IMR-90 (cell line): ENCODE data around the gene TP73. TPM values are rescaled to one million over a fixed set of nuclear protein-coding genes. Genes with fewer than 3 reads are reported as not detected.

ENCODE experiments used
- ATAC-seq: fragments of 200-7000 bp; cut with Tn5 transposase; 2 replicates; pipeline ENCODE4 v1.9.1; 2020; ENCODE audit warnings: low read depth, mild to moderate bottlenecking, moderate library complexity
- BruUV-seq: library from RNA; stranded (reverse); fragments of 400-500 nt; replicated peaks from 2 replicates; lab custom pipeline; 2021; lab: Mats Ljungman, UMichigan
- CTCF ChIA-PET: fragments of 300-600 bp; formaldehyde crosslinking; extraction: SDS; loops from one replicate; lab custom pipeline; 2021; ENCODE audit warnings: antibody characterized with exemption; lab: Yijun Ruan, JAX
- POLR2A ChIA-PET: fragments of 300-600 bp; sonication (Branson Sonifier 250); formaldehyde crosslinking; loops from one replicate; lab custom pipeline; 2022; ENCODE audit warnings: antibody characterized with exemption; ENCODE audit not compliant: unreplicated experiment; lab: Charles Lee
- DNase-seq: peaks from one replicate; pipeline ENCODE4 v3.0.0; 2013
- H2AFZ ChIP-seq: replicated peaks from 2 replicates; pipeline ENCODE3; 2013; ENCODE audit warnings: low read length, mild to moderate bottlenecking; ENCODE audit not compliant: poor library complexity
- H2AK5ac ChIP-seq: 2 replicates; pipeline ENCODE4 v1.6.1; 2013; ENCODE audit warnings: low read depth, low read length, inconsistent platforms
- H2AK9ac ChIP-seq: replicated peaks from 2 replicates; pipeline ENCODE3; 2013; ENCODE audit warnings: mild to moderate bottlenecking, low read depth, low read length, moderate library complexity; ENCODE audit not compliant: poor library complexity
- H2BK120ac ChIP-seq: 2 replicates; pipeline ENCODE4 v1.6.1; 2013; ENCODE audit warnings: low read depth, low read length, inconsistent platforms
- H2BK15ac ChIP-seq: 3 replicates; pipeline ENCODE4 v1.6.1; 2013; ENCODE audit warnings: low read depth, low read length, inconsistent platforms
- H2BK20ac ChIP-seq: 2 replicates; pipeline ENCODE4 v1.6.1; 2013; ENCODE audit warnings: low read depth, mild to moderate bottlenecking, inconsistent platforms, low read length, moderate library complexity
- H2BK5ac ChIP-seq: 2 replicates; pipeline ENCODE4 v1.6.1; 2013; ENCODE audit warnings: mild to moderate bottlenecking, low read depth, low read length, inconsistent platforms; ENCODE audit not compliant: poor library complexity, severe bottlenecking
- H3K14ac ChIP-seq: replicated peaks from 2 replicates; pipeline ENCODE4 v1.6.1; 2013; ENCODE audit warnings: low read depth, low read length, inconsistent platforms
- H3K18ac ChIP-seq: 2 replicates; pipeline ENCODE4 v1.6.1; 2013; ENCODE audit warnings: low read depth, low read length, control low read depth
- H3K23ac ChIP-seq: 2 replicates; pipeline ENCODE4 v1.6.1; 2013; ENCODE audit warnings: low read depth, low read length, inconsistent platforms
- H3K27ac ChIP-seq: 2 replicates; pipeline ENCODE4 v1.5.1; 2013; ENCODE audit warnings: mild to moderate bottlenecking, control low read depth, low read length; ENCODE audit not compliant: insufficient read depth
- H3K27me3 ChIP-seq: 2 replicates; pipeline ENCODE4 v1.6.1; 2013; ENCODE audit warnings: low read length; ENCODE audit not compliant: control insufficient read depth, insufficient read depth
- H3K36me3 ChIP-seq: 2 replicates; pipeline ENCODE4 v1.6.1; 2013; ENCODE audit warnings: low read length, mixed read lengths; ENCODE audit not compliant: control insufficient read depth, insufficient read depth
- H3K4ac ChIP-seq: 2 replicates; pipeline ENCODE4 v1.6.1; 2013; ENCODE audit warnings: low read depth, low read length, inconsistent platforms
- H3K4me1 ChIP-seq: 2 replicates; pipeline ENCODE4 v1.6.1; 2013; ENCODE audit warnings: low read length, mixed read lengths; ENCODE audit not compliant: control insufficient read depth, insufficient read depth
- H3K4me2 ChIP-seq: 2 replicates; pipeline ENCODE4 v1.6.1; 2013; ENCODE audit warnings: low read depth, mild to moderate bottlenecking, control low read depth, low read length, moderate library complexity
- H3K4me3 ChIP-seq: 2 replicates; pipeline ENCODE4 v1.5.1; 2013; ENCODE audit warnings: low read depth, mild to moderate bottlenecking, control low read depth, low read length, moderate library complexity; ENCODE audit not compliant: insufficient read depth
- H3K56ac ChIP-seq: 2 replicates; pipeline ENCODE4 v1.6.1; 2013; ENCODE audit warnings: low read length, inconsistent platforms; ENCODE audit not compliant: insufficient read depth; ENCODE audit errors: extremely low read depth
- H3K79me1 ChIP-seq, 2 experiments: 2 replicates each; pipeline ENCODE4 v1.6.1; 2013; ENCODE audit warnings: low read length in 2 of 2, inconsistent platforms in 1 of 2, low read depth in 1 of 2
- H3K9ac ChIP-seq: 2 replicates; pipeline ENCODE4 v1.6.1; 2013; ENCODE audit warnings: low read depth, low read length, control low read depth
- H3K9me1 ChIP-seq: 2 replicates; pipeline ENCODE4 v1.6.1; 2013; ENCODE audit warnings: low read length, inconsistent platforms; ENCODE audit not compliant: insufficient read depth
- H3K9me3 ChIP-seq: 2 replicates; pipeline ENCODE4 v1.6.1; 2013; ENCODE audit warnings: low read length; ENCODE audit not compliant: control insufficient read depth, insufficient read depth
- H4K20me1 ChIP-seq: 2 replicates; pipeline ENCODE4 v1.6.1; 2013; ENCODE audit warnings: low read length, inconsistent platforms; ENCODE audit not compliant: insufficient read depth
- H4K5ac ChIP-seq: 2 replicates; pipeline ENCODE4 v1.6.1; 2013; ENCODE audit warnings: mild to moderate bottlenecking, low read depth, low read length, control low read depth
- H4K8ac ChIP-seq, 2 experiments: 2 replicates each; pipeline ENCODE4 v1.6.1; 2013; ENCODE audit warnings: low read depth in 2 of 2, low read length in 2 of 2, control low read depth in 1 of 2, inconsistent platforms in 1 of 2
- H4K91ac ChIP-seq: 2 replicates; pipeline ENCODE4 v1.6.1; 2013; ENCODE audit warnings: low read depth, low read length, inconsistent platforms; ENCODE audit not compliant: insufficient read depth
- ELK1 ChIP-seq: fragments of 150-350 bp; IDR thresholded peaks from 2 replicates; pipeline ENCODE4 v1.6.1; 2016; ENCODE audit warnings: low read depth, mild to moderate bottlenecking, low read length, moderate library complexity, borderline replicate concordance
- SMC3 ChIP-seq: fragments of 150-350 bp; IDR thresholded peaks from 2 replicates; pipeline ENCODE4 v1.6.1; 2016; ENCODE audit warnings: low read depth, mild to moderate bottlenecking, antibody characterized with exemption, low read length, moderate library complexity
- WGBS, 2 experiments: methylation state at CpG; one replicate each; pipeline versions ENCODE4 v1.1.5 to v1.1.7; 2013; ENCODE audit warnings: missing lambda C conversion rate in 2 of 2; ENCODE audit not compliant: insufficient read length in 1 of 2; ENCODE audit errors: extremely low coverage in 2 of 2; 5-methylcytosine and 5-hydroxymethylcytosine counted together
- dilution Hi-C: fragments of 300-500 bp; cut with HindIII; formaldehyde crosslinking; loops from one replicate; pipeline ENCODE4 v1.14.3; 2018; ENCODE audit warnings: low sequenced_read_pairs; ENCODE audit not compliant: unreplicated experiment
- in situ Hi-C: fragments of 300-500 bp; cut with MboI; formaldehyde crosslinking; loops from 3 replicates; pipeline ENCODE4 v1.14.3; 2019; ENCODE audit warnings: low sequenced_read_pairs, inconsistent platforms, mixed read lengths
- intact Hi-C: fragments of 100-400 bp; cut with micrococcal nuclease; formaldehyde crosslinking; loops from 2 replicates; pipeline ENCODE4 v1.10.0; 2022
- polyA plus RNA-seq, 3 experiments: library from polyadenylated mRNA; depleted of rRNA; stranded (reverse); fragments of >200 nt; gene quantifications; 2 replicates each; pipeline ENCODE4 v1.2.3, GENCODE V29; 2012; ENCODE audit warnings: low replicate concordance in 1 of 3
- total RNA-seq: library from RNA; depleted of rRNA; stranded (reverse); fragments of >200 nt; gene quantifications from 2 replicates; pipeline ENCODE4 v1.2.3, GENCODE V29; 2012

The TP73 gene
- total and polyA plus RNA-seq, 2 of the 4 experiments (the other 2 are of a cell fraction) = not detected

GRCh38 chr1:3670823-3671265, 18.5 kb downstream of the TP73 start:
- dilution Hi-C loops = no loop called here
- no peak overlapping the region for H3K18ac ChIP-seq
- H3K56ac ChIP-seq = no peak overlapping the region
- no peak overlapping the region for H3K4me3 ChIP-seq
- H3K14ac ChIP-seq = no peak overlapping the region
- ChIA-PET CTCF (no interaction called here), POLR2A (no interaction called here)
- no peak overlapping the region for H2BK20ac ChIP-seq
- no peaks in the 10 kb centered on the region for H3K9me1 ChIP-seq
- H3K27me3 ChIP-seq = peaks cover 26% of the 10 kb centered on the region; the same call in 1 of the 2 replicates
- H2AK9ac ChIP-seq = no peak overlapping the region
- no peaks in the 10 kb centered on the region for H3K4me1 ChIP-seq
- no peak overlapping the region for H2BK15ac ChIP-seq
- BruUV-seq = no TSS peak
- no peak overlapping the region for H2BK120ac ChIP-seq
- DNase-seq (no peak), ATAC-seq (no peak)
- no peak overlapping the region for H4K8ac ChIP-seq
- no peaks in the 10 kb centered on the region for H3K36me3 ChIP-seq
- no peak overlapping the region for H2AK5ac ChIP-seq
- H3K9me3 ChIP-seq = no peaks in the 10 kb centered on the region
- no peak overlapping the region for H4K5ac ChIP-seq
- no peak overlapping the region for H3K27ac ChIP-seq
- H3K9ac ChIP-seq = no peak overlapping the region
- intact Hi-C loops = no loop called here
- TF ChIP-seq ELK1 (no peak), SMC3 (no peak)
- H4K20me1 ChIP-seq = no peaks in the 10 kb centered on the region
- H2BK5ac ChIP-seq = no peak overlapping the region
- H3K79me1 ChIP-seq = no peaks in the 10 kb centered on the region
- H3K4me2 ChIP-seq = no peak overlapping the region
- no peak overlapping the region for H3K23ac ChIP-seq
- in situ Hi-C loops = no loop called here
- WGBS, 2 experiments = 74% methylated on average over 3 of the region's 15 CpGs; no CpG with 5 or more reads in 1 of the 2 experiments
- H4K91ac ChIP-seq = no peak overlapping the region
- peak overlapping the region; percentile 7 for H2AFZ ChIP-seq
- H3K4ac ChIP-seq = no peak overlapping the region
